Activated gamma-delta T cell treated with anti-CD3 and anti-CD28 coated beads, Interleukin-2, amount 50 U/mL, for 16 hours (primary cell): ENCODE results near the gene CREB3L2.
A peak's percentile ranks its signal among the peaks of the same experiment; 100 is the strongest.

Experiments used
- DNase-seq: peaks from one replicate; pipeline ENCODE4 v3.0.0-alpha.2; 2020; ENCODE audit warnings: low read depth

Gene CREB3L2

GRCh38 chr7:137898839-137899721, 102.8 kb downstream of the CREB3L2 start:
- peak; percentile 62 for DNase-seq

- no peak for DNase-seq
Measured at GRCh38 chr7:137895301-137896221, 106.3 kb downstream of the CREB3L2 start.

GRCh38 chr7:137893143-137893742, 108.6 kb downstream of the CREB3L2 start:
- no peak for DNase-seq

- DNase-seq, result no peak
Measured at GRCh38 chr7:137891016-137891655, 110.8 kb downstream of the CREB3L2 start.

GRCh38 chr7:137890449-137890921, 111.4 kb downstream of the CREB3L2 start:
- DNase-seq, result no peak

- no peak for DNase-seq
Measured at GRCh38 chr7:137888241-137888640, 113.6 kb downstream of the CREB3L2 start.

GRCh38 chr7:137886746-137887145, 115.1 kb downstream of the CREB3L2 start:
- DNase-seq, result no peak

- no peak for DNase-seq
Measured at GRCh38 chr7:137886281-137886680, 115.6 kb downstream of the CREB3L2 start.

GRCh38 chr7:137885678-137886077, 116.2 kb downstream of the CREB3L2 start:
- DNase-seq, result no peak

GRCh38 chr7:137882806-137883205, 119.1 kb downstream of the CREB3L2 start:
- DNase-seq, result no peak

- no peak for DNase-seq
Measured at GRCh38 chr7:137882261-137882668, 119.6 kb downstream of the CREB3L2 start.

GRCh38 chr7:137881607-137882260, 120.2 kb downstream of the CREB3L2 start:
- no peak for DNase-seq

- no peak for DNase-seq
Measured at GRCh38 chr7:137880432-137880831, 121.5 kb downstream of the CREB3L2 start.

- no peak for DNase-seq
Measured at GRCh38 chr7:137879357-137880158, 122.3 kb downstream of the CREB3L2 start.

GRCh38 chr7:137878333-137878961, 123.4 kb downstream of the CREB3L2 start:
- no peak for DNase-seq

- DNase-seq, result no peak
Measured at GRCh38 chr7:137877027-137877675, 124.7 kb downstream of the CREB3L2 start.

- DNase-seq, result no peak
Measured at GRCh38 chr7:137875746-137876145, 126.1 kb downstream of the CREB3L2 start.

GRCh38 chr7:137873979-137874777, 127.7 kb downstream of the CREB3L2 start:
- DNase-seq, result no peak
